ENCODE data around the gene POU2F2.
"Not testable (repeated sequence)": the region's sequence is repeated elsewhere in the genome, so short reads cannot be mapped to it uniquely, and the experiment has no call there.

The POU2F2 gene

GRCh38 chr19:42100241-42100640 is 32.0 kb downstream of the POU2F2 start:
- not testable (repeated sequence) for DNase-seq (ENCODE audit: low read depth in 2 of 2)

GRCh38 chr19:42099336-42099925 is 32.8 kb downstream of the POU2F2 start:
- no peak for DNase-seq (ENCODE audit: low read depth in 2 of 2)

GRCh38 chr19:42098781-42099180 is 33.5 kb downstream of the POU2F2 start:
- no peak for DNase-seq (ENCODE audit: low read depth in 2 of 2)

- no peak for DNase-seq (ENCODE audit: low read depth in 2 of 2)
These were observed 34.8 kb downstream of the POU2F2 start for GRCh38 chr19:42097461-42097860.

GRCh38 chr19:42096255-42096837 is 35.9 kb downstream of the POU2F2 start:
- no peak for DNase-seq (ENCODE audit: low read depth in 2 of 2)

- DNase-seq (ENCODE audit: low read depth in 2 of 2), result no peak
These were observed 36.4 kb downstream of the POU2F2 start for GRCh38 chr19:42095814-42096230.

GRCh38 chr19:42095142-42095813 is 37.0 kb downstream of the POU2F2 start:
- DNase-seq (ENCODE audit: low read depth in 2 of 2), result no peak

- DNase-seq (ENCODE audit: low read depth in 2 of 2), result no peak
These were observed 38.3 kb downstream of the POU2F2 start for GRCh38 chr19:42093926-42094325.

- no peak for DNase-seq (ENCODE audit: low read depth in 2 of 2)
These were observed 38.7 kb downstream of the POU2F2 start for GRCh38 chr19:42093505-42093904.

- DNase-seq (ENCODE audit: low read depth in 2 of 2), result no peak
These were observed 39.9 kb downstream of the POU2F2 start for GRCh38 chr19:42092350-42092749.

- no peak for DNase-seq (ENCODE audit: low read depth in 2 of 2)
These were observed 40.5 kb downstream of the POU2F2 start for GRCh38 chr19:42091742-42092141.

- DNase-seq (ENCODE audit: low read depth in 2 of 2), result no peak
These were observed 40.9 kb downstream of the POU2F2 start for GRCh38 chr19:42091300-42091699.

- no peak for DNase-seq (ENCODE audit: low read depth in 2 of 2)
These were observed 41.6 kb downstream of the POU2F2 start for GRCh38 chr19:42090672-42091071.

GRCh38 chr19:42089772-42090171 is 42.5 kb downstream of the POU2F2 start:
- DNase-seq (ENCODE audit: low read depth in 2 of 2), result no peak

GRCh38 chr19:42089191-42089750 is 43.0 kb downstream of the POU2F2 start:
- DNase-seq (ENCODE audit: low read depth in 2 of 2), result no peak

GRCh38 chr19:42088471-42089190 is 43.6 kb downstream of the POU2F2 start:
- no peak for DNase-seq (ENCODE audit: low read depth in 2 of 2)

- no peak for DNase-seq (ENCODE audit: low read depth in 2 of 2)
These were observed 45.3 kb downstream of the POU2F2 start for GRCh38 chr19:42086770-42087550.

GRCh38 chr19:42086188-42086736 is 46.0 kb downstream of the POU2F2 start:
- DNase-seq (ENCODE audit: low read depth in 2 of 2), result no peak

GRCh38 chr19:42083537-42083936 is 48.7 kb downstream of the POU2F2 start:
- no peak for DNase-seq (ENCODE audit: low read depth in 2 of 2)

GRCh38 chr19:42081584-42082203 is 50.6 kb downstream of the POU2F2 start:
- DNase-seq (ENCODE audit: low read depth in 2 of 2), result no peak

Measured in stimulated activated CD8-positive, alpha-beta memory T cell treated with anti-CD3 and anti-CD28 coated beads, Interleukin-15, amount 100 ng/mL, for 48 hours (primary cell).